Hepatocyte (in vitro differentiated cells): ENCODE data around the gene PER2.

Experiments
- EZH2 ChIP-seq: fragments of 200-600 bp; sonication (generic); IDR thresholded peaks from 2 replicates; pipeline ENCODE4 v1.6.1; 2016; ENCODE audit warnings: antibody characterized with exemption, mild to moderate bottlenecking, borderline replicate concordance
- EZH2phosphoT487 ChIP-seq: fragments of 200-600 bp; sonication (generic); IDR thresholded peaks from one replicate; pipeline ENCODE4 v1.6.1; 2018; ENCODE audit warnings: antibody characterized with exemption, mild to moderate bottlenecking, low read depth, moderate library complexity; ENCODE audit not compliant: unreplicated experiment, severe bottlenecking
- TF ChIP-seq, protein P1 (sequence below): fragments of 200-600 bp; sonication (generic); IDR thresholded peaks from 2 replicates; pipeline ENCODE4 v1.5.1; 2016; ENCODE audit warnings: antibody characterized with exemption, mild to moderate bottlenecking; ENCODE audit not compliant: poor library complexity

DNA sequence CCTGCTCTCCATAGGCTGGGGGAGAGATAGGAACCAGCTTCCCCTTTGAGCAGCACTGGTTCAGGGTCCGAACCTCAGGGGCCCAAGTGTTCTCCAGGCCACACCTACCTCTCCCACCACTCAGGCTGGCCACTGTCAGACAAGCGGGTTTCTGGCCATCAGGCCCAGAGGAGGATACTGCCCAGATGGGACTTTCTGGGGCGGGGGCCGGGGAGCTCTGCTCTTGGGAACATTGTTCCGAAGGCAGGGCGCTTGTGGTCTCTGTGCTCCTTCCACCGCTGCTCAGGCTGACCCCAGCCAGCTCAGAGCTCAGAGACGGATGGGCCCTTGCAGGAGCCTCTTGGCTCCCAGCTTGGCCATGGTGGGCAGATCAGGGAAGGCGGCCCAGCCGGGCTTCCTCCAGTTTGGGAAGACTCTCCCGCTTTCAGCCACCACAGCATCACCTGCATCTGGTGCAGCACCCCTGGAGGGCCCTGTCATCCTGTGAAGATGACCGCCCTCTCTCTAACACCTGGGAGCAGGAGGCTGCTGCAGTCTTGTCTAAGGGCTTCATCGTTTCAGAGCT, 26.7 kb upstream of the PER2 start:
- TF ChIP-seq, protein P1, sequence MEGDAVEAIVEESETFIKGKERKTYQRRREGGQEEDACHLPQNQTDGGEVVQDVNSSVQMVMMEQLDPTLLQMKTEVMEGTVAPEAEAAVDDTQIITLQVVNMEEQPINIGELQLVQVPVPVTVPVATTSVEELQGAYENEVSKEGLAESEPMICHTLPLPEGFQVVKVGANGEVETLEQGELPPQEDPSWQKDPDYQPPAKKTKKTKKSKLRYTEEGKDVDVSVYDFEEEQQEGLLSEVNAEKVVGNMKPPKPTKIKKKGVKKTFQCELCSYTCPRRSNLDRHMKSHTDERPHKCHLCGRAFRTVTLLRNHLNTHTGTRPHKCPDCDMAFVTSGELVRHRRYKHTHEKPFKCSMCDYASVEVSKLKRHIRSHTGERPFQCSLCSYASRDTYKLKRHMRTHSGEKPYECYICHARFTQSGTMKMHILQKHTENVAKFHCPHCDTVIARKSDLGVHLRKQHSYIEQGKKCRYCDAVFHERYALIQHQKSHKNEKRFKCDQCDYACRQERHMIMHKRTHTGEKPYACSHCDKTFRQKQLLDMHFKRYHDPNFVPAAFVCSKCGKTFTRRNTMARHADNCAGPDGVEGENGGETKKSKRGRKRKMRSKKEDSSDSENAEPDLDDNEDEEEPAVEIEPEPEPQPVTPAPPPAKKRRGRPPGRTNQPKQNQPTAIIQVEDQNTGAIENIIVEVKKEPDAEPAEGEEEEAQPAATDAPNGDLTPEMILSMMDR = no peak
- TF ChIP-seq EZH2 (no peak), EZH2phosphoT487 (no peak)
